ENCODE measurements around the gene UROC1. TPM values are rescaled to one million over a fixed set of nuclear protein-coding genes. Genes with fewer than 3 reads are reported as not detected.

UROC1 gene
- total RNA-seq, 1 experiment from 2014 or later = not detected

GRCh38 chr3:126528419-126528799 is 10.8 kb upstream of the UROC1 start:
- H3K4me1 Mint-ChIP-seq (ENCODE audit: insufficient read depth, unreplicated experiment) = no peaks in the 10 kb centered on the region
- DNase-seq (ENCODE audit: unreplicated experiment) = no peak
- TF ChIP-seq CTCF (IDR thresholded peaks at IDR 0.05; ENCODE audit: unreplicated experiment) = no peak
- ChIA-PET POLR2A (no interaction called here), CTCF (no interaction called here)
- no peak overlapping the region for H3K27ac Mint-ChIP-seq (ENCODE audit: low read depth, unreplicated experiment)
- H3K27me3 Mint-ChIP-seq (ENCODE audit: insufficient read depth, unreplicated experiment) = peaks cover 21% of the 10 kb centered on the region
- BruUV-seq (replicated peaks) = no TSS peak
- intact Hi-C loops (cut with micrococcal nuclease) = no loop called here
- no peaks in the 10 kb centered on the region for H3K36me3 Mint-ChIP-seq (ENCODE audit: insufficient read depth, unreplicated experiment)
- no peaks in the 10 kb centered on the region for H3K9me3 Mint-ChIP-seq (ENCODE audit: unreplicated experiment)
- no peak overlapping the region for H3K4me3 Mint-ChIP-seq (ENCODE audit: unreplicated experiment)

- Mint-ChIP-seq H3K4me1 (ENCODE audit: insufficient read depth, unreplicated experiment) (no peaks in the 10 kb centered on the region), H3K27ac (ENCODE audit: low read depth, unreplicated experiment) (no peak overlapping the region), H3K9me3 (ENCODE audit: unreplicated experiment) (no peaks in the 10 kb centered on the region), H3K4me3 (ENCODE audit: unreplicated experiment) (no peak overlapping the region), H3K27me3 (ENCODE audit: insufficient read depth, unreplicated experiment) (peaks cover 13% of the 10 kb centered on the region), H3K36me3 (ENCODE audit: insufficient read depth, unreplicated experiment) (no peaks in the 10 kb centered on the region)
- BruUV-seq (replicated peaks) = no TSS peak
- no peak for TF ChIP-seq CTCF (IDR thresholded peaks at IDR 0.05; ENCODE audit: unreplicated experiment)
- ChIA-PET CTCF (interaction anchor here (0.6 to 1.2 kb wide), 2 partner anchors 152 to 913 kb away, joined by 3 to 4 read pairs; no protein-coding TSS in a partner anchor), POLR2A (no interaction called here)
- DNase-seq (ENCODE audit: unreplicated experiment) = no peak
- intact Hi-C loops (cut with micrococcal nuclease) = no loop called here
Observed at GRCh38 chr3:126527455-126528211, 10.1 kb upstream of the UROC1 start.

GRCh38 chr3:126527006-126527405 is 9.4 kb upstream of the UROC1 start:
- H3K4me3 Mint-ChIP-seq (ENCODE audit: unreplicated experiment) = no peak overlapping the region
- no TSS peak for BruUV-seq (replicated peaks)

GRCh38 chr3:126526668-126527005 is 9.1 kb upstream of the UROC1 start:
- Mint-ChIP-seq H3K27ac (ENCODE audit: low read depth, unreplicated experiment) (no peak overlapping the region), H3K4me3 (ENCODE audit: unreplicated experiment) (no peak overlapping the region), H3K36me3 (ENCODE audit: insufficient read depth, unreplicated experiment) (no peaks in the 10 kb centered on the region), H3K4me1 (ENCODE audit: insufficient read depth, unreplicated experiment) (no peaks in the 10 kb centered on the region), H3K27me3 (ENCODE audit: insufficient read depth, unreplicated experiment) (peaks cover 3% of the 10 kb centered on the region), H3K9me3 (ENCODE audit: unreplicated experiment) (no peaks in the 10 kb centered on the region)
- intact Hi-C loops (cut with micrococcal nuclease) = no loop called here
- no peak for DNase-seq (ENCODE audit: unreplicated experiment)
- ChIA-PET CTCF (interaction anchor here (0.6 to 1.2 kb wide), 2 partner anchors 153 to 912 kb away, joined by 3 to 4 read pairs; no protein-coding TSS in a partner anchor), POLR2A (no interaction called here)
- BruUV-seq (replicated peaks) = no TSS peak
- no peak for TF ChIP-seq CTCF (IDR thresholded peaks at IDR 0.05; ENCODE audit: unreplicated experiment)

More at GRCh38 chr3:126527006-126527405, 9.4 kb upstream of the UROC1 start:
- intact Hi-C loops (cut with micrococcal nuclease) = no loop called here
- no peak overlapping the region for H3K27ac Mint-ChIP-seq (ENCODE audit: low read depth, unreplicated experiment)
- H3K4me1 Mint-ChIP-seq (ENCODE audit: insufficient read depth, unreplicated experiment) = no peaks in the 10 kb centered on the region
- CTCF ChIA-PET = interaction anchor here (0.6 to 1.2 kb wide), 2 partner anchors 153 to 912 kb away, joined by 3 to 4 read pairs; no protein-coding TSS in a partner anchor
- no peak for DNase-seq (ENCODE audit: unreplicated experiment)
- no peaks in the 10 kb centered on the region for H3K9me3 Mint-ChIP-seq (ENCODE audit: unreplicated experiment)
- POLR2A ChIA-PET = no interaction called here
- TF ChIP-seq CTCF (IDR thresholded peaks at IDR 0.05; ENCODE audit: unreplicated experiment) = no peak
- H3K27me3 Mint-ChIP-seq (ENCODE audit: insufficient read depth, unreplicated experiment) = peaks cover 7% of the 10 kb centered on the region
- no peaks in the 10 kb centered on the region for H3K36me3 Mint-ChIP-seq (ENCODE audit: insufficient read depth, unreplicated experiment)
